Measurements from ENCODE around the gene CHST11. TPM values are rescaled to one million over a fixed set of nuclear protein-coding genes. Genes with fewer than 3 reads are reported as not detected.

The CHST11 gene
- total RNA-seq, 2 experiments from 2014 or later: 53.4 to 53.6 TPM

DNA sequence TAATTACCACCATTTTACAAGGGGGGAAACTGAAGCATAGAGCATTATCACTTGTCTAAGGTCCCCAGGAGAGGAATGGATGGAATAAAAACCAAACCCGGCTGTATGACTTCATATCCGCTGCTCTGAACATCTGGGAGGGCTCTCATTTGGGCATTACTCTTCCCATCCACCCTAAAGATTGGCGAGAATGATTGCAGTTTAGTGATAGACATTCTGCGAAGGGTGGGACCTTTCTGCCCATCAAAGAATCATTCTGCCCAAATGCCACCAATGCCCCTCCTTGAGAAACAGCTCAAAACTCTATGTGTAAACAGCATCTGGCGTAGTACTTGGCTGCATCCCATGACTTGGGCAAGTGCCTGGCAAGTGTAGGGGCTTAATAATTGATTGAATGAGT, 11.6 kb downstream of the CHST11 start:
- TF ChIP-seq, protein P1, sequence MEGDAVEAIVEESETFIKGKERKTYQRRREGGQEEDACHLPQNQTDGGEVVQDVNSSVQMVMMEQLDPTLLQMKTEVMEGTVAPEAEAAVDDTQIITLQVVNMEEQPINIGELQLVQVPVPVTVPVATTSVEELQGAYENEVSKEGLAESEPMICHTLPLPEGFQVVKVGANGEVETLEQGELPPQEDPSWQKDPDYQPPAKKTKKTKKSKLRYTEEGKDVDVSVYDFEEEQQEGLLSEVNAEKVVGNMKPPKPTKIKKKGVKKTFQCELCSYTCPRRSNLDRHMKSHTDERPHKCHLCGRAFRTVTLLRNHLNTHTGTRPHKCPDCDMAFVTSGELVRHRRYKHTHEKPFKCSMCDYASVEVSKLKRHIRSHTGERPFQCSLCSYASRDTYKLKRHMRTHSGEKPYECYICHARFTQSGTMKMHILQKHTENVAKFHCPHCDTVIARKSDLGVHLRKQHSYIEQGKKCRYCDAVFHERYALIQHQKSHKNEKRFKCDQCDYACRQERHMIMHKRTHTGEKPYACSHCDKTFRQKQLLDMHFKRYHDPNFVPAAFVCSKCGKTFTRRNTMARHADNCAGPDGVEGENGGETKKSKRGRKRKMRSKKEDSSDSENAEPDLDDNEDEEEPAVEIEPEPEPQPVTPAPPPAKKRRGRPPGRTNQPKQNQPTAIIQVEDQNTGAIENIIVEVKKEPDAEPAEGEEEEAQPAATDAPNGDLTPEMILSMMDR (IDR thresholded peaks at IDR 0.05): no peak
- Histone ChIP-seq H3K9me3 (ENCODE audit: control insufficient read depth in 1 of 2, insufficient read depth in 1 of 2, low read length in 2 of 2) (no peaks in the 10 kb centered on the region), H3K27ac (ENCODE audit: low read depth in 1 of 2, low read length in 2 of 2) (no peak overlapping the region), H3K27me3 (ENCODE audit: control insufficient read depth in 1 of 2, insufficient read depth in 2 of 2, low read length in 2 of 2) (no peaks in the 10 kb centered on the region), H3K4me1 (ENCODE audit: insufficient read depth, low read length) (peaks cover 64% of the 10 kb centered on the region), H3K4me3 (ENCODE audit: low read length) (no peak overlapping the region), H3K36me3 (ENCODE audit: insufficient read depth, low read length) (peaks cover 4% of the 10 kb centered on the region)
- no peaks in the 10 kb centered on the region for H3K9me3 Mint-ChIP-seq
- H3K27me3 Mint-ChIP-seq: no peaks in the 10 kb centered on the region
- peaks cover 10% of the 10 kb centered on the region for H3K36me3 Mint-ChIP-seq (ENCODE audit: low read depth)
- ChIA-PET POLR2A (interaction anchor here (0.9 to 1.2 kb wide), 2 partner anchors 9 to 230 kb away, joined by 3 read pairs; no protein-coding TSS in a partner anchor), CTCF (interaction anchor here (1.1 to 1.2 kb wide), 2 partner anchors 9 to 10 kb away, joined by 3 read pairs; no protein-coding TSS in a partner anchor)
- DNase-seq (no peak), ATAC-seq (ENCODE audit: poor library complexity) (no peak)
- no peak overlapping the region for H3K4me3 Mint-ChIP-seq
- H3K27ac Mint-ChIP-seq: no peak overlapping the region
- peaks cover 90% of the 10 kb centered on the region for H3K4me1 Mint-ChIP-seq (ENCODE audit: low read depth)
- intact Hi-C loops (cut with DNase I, micrococcal nuclease): no loop called here

DNA sequence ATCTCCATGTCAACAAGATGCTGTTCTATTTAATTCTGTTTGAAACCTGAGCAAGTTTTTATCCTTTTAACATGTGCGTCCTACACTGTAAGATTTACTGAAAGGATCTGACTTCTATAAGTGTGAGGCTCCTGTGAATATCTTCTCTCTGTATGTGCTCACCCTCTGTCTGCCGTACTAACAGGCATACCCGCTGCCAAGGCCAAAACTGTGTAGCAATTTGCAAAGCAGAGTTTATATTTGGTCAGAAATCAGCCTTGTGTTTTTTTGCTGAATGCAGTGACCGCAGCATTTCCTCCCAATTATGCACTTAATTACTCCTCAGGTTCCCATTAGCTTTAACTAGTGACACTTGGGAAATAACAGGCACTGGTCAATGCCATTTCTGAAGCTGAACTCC, 12.3 kb downstream of the CHST11 start:
- intact Hi-C loops (cut with DNase I, micrococcal nuclease): no loop called here
- peak overlapping the region; percentile 53 for H3K27ac Mint-ChIP-seq
- peaks cover 4% of the 10 kb centered on the region for H3K36me3 ChIP-seq (ENCODE audit: insufficient read depth, low read length)
- no peak overlapping the region for H3K4me3 ChIP-seq (ENCODE audit: low read length)
- no peak for DNase-seq
- POLR2A ChIA-PET: interaction anchor here (1.2 kb wide), 2 partner anchors 9 to 10 kb away, joined by 3 read pairs; no protein-coding TSS in a partner anchor
- CTCF ChIA-PET: no interaction called here
- TF ChIP-seq, protein P1 (IDR thresholded peaks at IDR 0.05): no peak
- H3K36me3 Mint-ChIP-seq (ENCODE audit: low read depth): peaks cover 6% of the 10 kb centered on the region
- no peaks in the 10 kb centered on the region for H3K9me3 Mint-ChIP-seq
- H3K4me1 Mint-ChIP-seq (ENCODE audit: low read depth): peaks cover 90% of the 10 kb centered on the region
- peaks cover 62% of the 10 kb centered on the region for H3K4me1 ChIP-seq (ENCODE audit: insufficient read depth, low read length)
- no peak for ATAC-seq (ENCODE audit: poor library complexity)
- H3K9me3 ChIP-seq (ENCODE audit: control insufficient read depth in 1 of 2, insufficient read depth in 1 of 2, low read length in 2 of 2): no peaks in the 10 kb centered on the region
- no peaks in the 10 kb centered on the region for H3K27me3 Mint-ChIP-seq
- no peaks in the 10 kb centered on the region for H3K27me3 ChIP-seq (ENCODE audit: control insufficient read depth in 1 of 2, insufficient read depth in 2 of 2, low read length in 2 of 2)
- H3K27ac ChIP-seq (ENCODE audit: low read depth in 1 of 2, low read length in 2 of 2): no peak overlapping the region
- H3K4me3 Mint-ChIP-seq: no peak overlapping the region

DNA sequence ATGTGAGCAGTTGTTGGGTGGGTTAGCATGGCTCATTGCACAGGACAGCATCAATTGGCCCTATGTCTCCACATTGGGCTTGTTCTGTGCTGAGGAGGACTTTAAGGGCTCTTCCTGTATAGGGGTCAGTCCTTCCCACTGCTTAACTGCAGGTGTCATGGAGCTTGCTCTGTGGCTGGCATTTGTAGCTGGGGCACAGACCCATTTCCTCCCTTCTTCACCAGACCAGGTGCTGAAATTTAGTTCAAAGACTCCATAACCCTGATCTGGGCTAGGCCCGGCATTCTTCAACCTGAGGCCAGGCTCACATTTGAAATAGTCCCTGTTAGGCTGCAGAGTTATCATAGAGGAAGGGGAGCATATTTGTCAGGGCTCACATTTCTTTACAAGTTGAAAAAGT, 12.8 kb downstream of the CHST11 start:
- TF ChIP-seq, protein P1 (IDR thresholded peaks at IDR 0.05): no peak
- Mint-ChIP-seq H3K27ac (peak overlapping the region; percentile 53), H3K9me3 (no peaks in the 10 kb centered on the region), H3K36me3 (ENCODE audit: low read depth) (peaks cover 6% of the 10 kb centered on the region), H3K27me3 (no peaks in the 10 kb centered on the region), H3K4me3 (no peak overlapping the region), H3K4me1 (ENCODE audit: low read depth) (peaks cover 92% of the 10 kb centered on the region)
- no peaks in the 10 kb centered on the region for H3K27me3 ChIP-seq (ENCODE audit: control insufficient read depth in 1 of 2, insufficient read depth in 2 of 2, low read length in 2 of 2)
- no peak for ATAC-seq (ENCODE audit: poor library complexity)
- ChIA-PET CTCF (interaction anchor here (0.6 kb wide), 1 partner anchor 13 kb away, joined by 3 read pairs; the partner anchor contains the start of gene CHST11), POLR2A (interaction anchor here (1.2 kb wide), 2 partner anchors 10 to 11 kb away, joined by 3 read pairs; no protein-coding TSS in a partner anchor)
- H3K36me3 ChIP-seq (ENCODE audit: insufficient read depth, low read length): peaks cover 4% of the 10 kb centered on the region
- no peak for DNase-seq
- intact Hi-C loops (cut with DNase I, micrococcal nuclease): no loop called here
- H3K27ac ChIP-seq (ENCODE audit: low read depth in 1 of 2, low read length in 2 of 2): no peak overlapping the region
- no peak overlapping the region for H3K4me3 ChIP-seq (ENCODE audit: low read length)
- peaks cover 62% of the 10 kb centered on the region for H3K4me1 ChIP-seq (ENCODE audit: insufficient read depth, low read length)
- H3K9me3 ChIP-seq (ENCODE audit: control insufficient read depth in 1 of 2, insufficient read depth in 1 of 2, low read length in 2 of 2): no peaks in the 10 kb centered on the region

Measured in CD4-positive, alpha-beta T cell (primary cell).